OCI-LY1 (cell line): ENCODE measurements around the gene RPL28.

ENCODE experiments used
- CTCF ChIP-seq: fragments of 200-600 bp; sonication (generic), shearing (Covaris generic); IDR thresholded peaks from 2 replicates; pipeline ENCODE4 v1.5.1; 2017; ENCODE audit warnings: mild to moderate bottlenecking, antibody characterized with exemption, low read length, moderate library complexity, mixed read lengths
- EZH2 ChIP-seq: fragments of 200-600 bp; sonication (generic), shearing (Covaris generic); IDR thresholded peaks from 2 replicates; pipeline ENCODE4 v1.8.0; 2017; ENCODE audit warnings: borderline replicate concordance, mixed run types, mild to moderate bottlenecking, antibody characterized with exemption, low read length, moderate library complexity, mixed read lengths

DNA sequence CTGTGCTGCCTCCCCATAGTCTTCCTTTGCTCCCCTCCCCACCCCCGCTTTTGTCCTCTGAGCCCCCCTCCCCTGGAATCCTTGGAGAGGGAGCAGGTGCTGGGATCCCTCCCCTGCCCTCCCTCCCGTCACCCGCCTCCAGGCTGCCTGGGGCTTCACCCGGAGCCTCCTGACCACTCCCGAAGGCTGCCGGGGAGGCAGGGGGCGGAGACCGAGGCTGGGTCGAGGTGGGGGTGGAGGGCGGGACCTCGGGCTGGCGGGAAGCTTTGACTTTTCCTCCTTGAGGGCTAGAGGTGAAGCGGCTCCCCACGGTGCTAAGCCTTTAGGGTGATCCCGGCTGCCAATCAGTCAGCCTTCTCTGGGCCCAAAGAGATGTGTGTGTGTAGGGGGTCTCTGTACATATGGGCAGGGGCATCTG, 44.6 kb upstream of the RPL28 start:
- TF ChIP-seq CTCF (no peak), EZH2 (no peak)
